ENCODE results near the gene RNF217.
"Not testable (repeated sequence)": the region's sequence is repeated elsewhere in the genome, so short reads cannot be mapped to it uniquely, and the experiment has no call there.

The RNF217 gene

GRCh38 chr6:125102891-125103290, 140.7 kb downstream of the RNF217 start:
- DNase-seq = no peak

DNA sequence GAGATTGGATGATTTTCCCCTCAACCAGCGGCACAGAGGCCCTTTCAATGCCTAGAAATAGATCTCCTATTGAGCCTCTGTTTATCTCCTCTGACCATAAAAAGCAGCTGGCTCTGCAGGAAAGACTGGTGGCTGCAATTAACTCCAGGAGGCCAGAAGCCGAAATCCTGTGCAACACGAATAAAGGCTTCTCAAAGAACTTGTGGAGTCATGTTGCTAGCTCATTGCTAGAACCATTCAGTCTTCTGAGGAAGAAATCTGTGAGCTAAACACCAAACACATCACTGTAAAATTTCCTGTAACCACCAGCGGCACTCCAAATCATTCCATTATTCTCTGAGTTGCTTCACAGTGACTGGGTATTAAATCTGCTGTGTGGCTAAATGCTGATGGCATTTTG, 142.2 kb downstream of the RNF217 start:
- DNase-seq = no peak

GRCh38 chr6:125107048-125107447, 144.8 kb downstream of the RNF217 start:
- DNase-seq = no peak

DNA sequence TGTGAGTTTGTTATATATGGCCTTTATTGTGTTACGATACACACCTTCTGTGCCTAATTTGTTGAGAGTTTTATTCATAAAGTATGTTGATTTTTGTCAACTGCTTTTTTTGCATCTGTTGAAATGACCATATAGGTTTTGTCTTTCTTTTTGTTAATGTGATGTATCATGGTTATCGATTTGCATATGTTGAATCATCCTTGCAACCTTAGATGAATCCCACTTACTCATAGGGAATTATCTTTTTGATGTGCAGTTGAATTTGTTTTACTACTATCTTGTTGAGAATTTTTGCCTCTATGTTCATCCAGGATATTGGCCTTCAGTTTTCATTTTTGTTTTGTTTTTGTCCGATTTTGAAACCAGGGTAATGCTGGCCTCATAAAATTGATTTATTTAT, 145.7 kb downstream of the RNF217 start:
- DNase-seq = no peak

DNA sequence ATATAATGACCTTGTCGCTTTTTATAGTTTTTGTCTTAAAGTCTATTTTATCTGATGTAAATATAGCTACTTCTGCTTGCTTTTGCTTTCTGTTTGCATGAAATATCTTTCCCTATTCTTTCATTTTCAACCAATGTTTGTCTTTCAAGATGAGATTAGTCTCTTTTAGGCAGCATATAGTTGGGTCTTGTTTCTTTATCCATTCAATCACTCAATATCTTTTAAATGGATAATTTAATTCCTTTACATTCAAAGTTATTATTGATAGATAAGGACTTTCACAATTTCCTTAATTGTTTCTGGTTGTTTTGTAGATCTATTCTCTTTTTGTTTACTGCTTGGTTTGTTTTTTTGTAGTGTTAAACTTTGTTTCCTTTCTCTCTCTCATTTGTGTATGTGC, 147.8 kb downstream of the RNF217 start:
- DNase-seq = no peak

DNA sequence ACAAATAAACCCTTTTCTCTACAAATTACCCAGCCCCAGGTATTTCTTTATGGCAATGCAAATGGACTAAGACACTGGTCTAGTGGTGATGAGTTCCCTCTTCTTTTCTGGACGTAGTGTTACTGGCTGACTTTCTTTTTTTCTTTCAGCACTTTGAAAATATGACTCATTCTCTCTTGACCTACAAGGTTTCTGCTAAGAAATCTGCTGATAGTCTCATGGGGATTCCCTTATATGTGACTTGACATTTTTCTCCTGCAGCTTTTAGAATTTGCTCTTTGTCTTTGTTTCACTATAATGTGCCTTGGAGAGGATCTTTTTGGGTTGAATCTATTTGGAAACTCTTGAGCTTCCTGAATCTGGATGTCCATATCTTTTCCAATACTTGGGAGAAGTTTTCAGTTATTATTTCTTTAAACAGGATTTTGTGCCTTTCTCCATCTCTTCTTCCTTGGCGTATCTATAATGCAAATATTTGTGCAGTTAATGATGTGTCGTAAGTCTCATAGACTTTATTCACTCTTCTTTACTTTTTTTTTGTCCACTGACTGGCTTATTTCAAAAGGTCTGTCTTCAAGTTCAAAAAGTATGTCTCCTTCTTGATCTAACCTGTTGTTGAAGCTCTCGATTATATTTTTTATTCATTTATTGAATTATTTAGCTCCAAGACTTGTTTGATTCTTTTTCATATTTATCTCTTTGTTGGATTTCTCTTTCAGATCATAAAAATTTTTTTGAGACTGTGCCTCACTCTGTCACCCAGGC, 149.2 kb downstream of the RNF217 start:
- no peak for DNase-seq

GRCh38 chr6:125112934-125113333, 150.7 kb downstream of the RNF217 start:
- no peak for DNase-seq

GRCh38 chr6:125114248-125114858, 152.1 kb downstream of the RNF217 start:
- DNase-seq = peak; percentile 22

GRCh38 chr6:125116170-125116569, 153.9 kb downstream of the RNF217 start:
- DNase-seq = no peak

DNA sequence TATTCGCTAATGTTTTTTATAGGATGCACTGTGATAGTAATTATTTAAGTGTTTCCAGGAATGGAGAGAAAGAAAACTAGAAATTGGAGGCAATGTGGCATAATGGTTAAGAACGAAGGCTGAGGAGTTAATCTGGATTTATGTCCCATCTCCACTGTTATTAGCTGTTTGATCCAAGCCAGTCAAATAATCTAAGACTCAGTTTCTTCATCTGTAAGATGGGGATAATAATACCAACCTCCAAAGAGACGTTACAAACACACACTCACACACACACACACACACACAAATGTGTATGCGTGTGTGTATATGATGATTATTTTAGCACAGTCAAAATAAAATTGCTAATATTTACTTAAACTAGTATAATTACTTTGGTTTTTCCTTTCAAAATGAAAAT, 154.5 kb downstream of the RNF217 start:
- no peak for DNase-seq

DNA sequence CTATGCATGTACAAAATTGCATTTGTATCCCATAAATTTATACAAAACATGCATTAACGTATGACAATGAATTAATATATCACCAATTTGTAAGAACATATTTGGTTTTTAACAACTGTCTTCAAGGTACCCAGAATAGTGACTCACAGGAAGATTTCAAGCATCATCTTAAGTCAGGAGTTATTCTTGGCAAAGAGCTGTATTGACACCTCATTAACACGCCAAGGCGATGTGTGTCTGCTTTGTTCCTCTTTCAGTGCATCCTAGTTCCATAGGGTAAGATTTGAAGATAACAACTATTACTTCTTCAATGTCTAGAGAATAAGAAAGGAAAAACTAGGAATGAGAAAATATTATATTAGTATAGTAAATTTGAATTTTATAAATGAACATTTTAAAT, 155.6 kb downstream of the RNF217 start:
- no peak for DNase-seq

DNA sequence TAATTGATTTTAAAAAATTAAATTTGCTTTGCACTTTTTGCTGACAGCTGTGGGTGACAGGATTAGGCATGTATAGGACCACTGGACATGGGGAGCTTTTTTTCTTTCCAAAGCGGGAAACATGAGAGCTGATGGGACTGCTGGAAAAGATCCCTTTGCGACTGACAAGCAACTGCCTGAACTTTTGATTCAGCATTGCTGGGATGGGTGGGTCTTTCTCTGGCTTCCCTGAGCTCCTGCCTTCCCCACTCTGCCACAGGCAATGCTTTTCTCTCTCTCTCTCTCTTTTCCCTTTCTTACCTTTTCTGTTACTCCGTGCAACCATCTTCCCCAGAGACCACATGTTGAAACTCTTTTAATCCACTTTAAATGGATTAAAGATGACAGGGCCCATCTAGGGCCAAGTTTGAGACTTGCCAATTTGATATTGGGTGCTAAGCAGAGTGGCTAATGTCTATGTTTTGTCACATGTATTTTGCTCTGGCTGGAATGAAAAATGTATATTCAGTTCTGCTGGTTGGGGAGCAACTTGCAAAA, 157.9 kb downstream of the RNF217 start:
- DNase-seq = no peak

DNA sequence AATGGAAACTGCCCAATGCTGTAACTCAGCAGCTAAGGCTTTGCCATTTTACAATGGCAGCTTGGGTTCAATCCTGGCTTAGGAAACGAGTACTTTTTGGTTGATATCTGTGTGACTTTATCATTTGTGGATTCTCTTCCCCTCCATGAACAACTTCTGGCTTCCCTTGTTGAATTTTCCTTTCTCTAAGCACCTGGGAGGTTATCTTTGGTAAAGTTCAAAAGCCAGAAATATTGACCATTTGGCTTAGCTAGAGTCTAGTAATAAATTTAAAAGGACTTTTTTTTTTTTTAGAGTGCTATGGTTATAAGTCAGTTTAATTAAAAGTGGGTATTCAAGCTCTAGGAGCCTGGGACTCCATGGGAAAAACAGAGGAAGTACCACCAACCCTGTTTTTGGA, 159.7 kb downstream of the RNF217 start:
- no peak for DNase-seq

GRCh38 chr6:125123051-125123450, 160.8 kb downstream of the RNF217 start:
- DNase-seq = no peak

- DNase-seq = no peak
Measured at GRCh38 chr6:125123468-125124048, 161.3 kb downstream of the RNF217 start.

GRCh38 chr6:125124049-125124669, 161.9 kb downstream of the RNF217 start:
- DNase-seq = no peak

DNA sequence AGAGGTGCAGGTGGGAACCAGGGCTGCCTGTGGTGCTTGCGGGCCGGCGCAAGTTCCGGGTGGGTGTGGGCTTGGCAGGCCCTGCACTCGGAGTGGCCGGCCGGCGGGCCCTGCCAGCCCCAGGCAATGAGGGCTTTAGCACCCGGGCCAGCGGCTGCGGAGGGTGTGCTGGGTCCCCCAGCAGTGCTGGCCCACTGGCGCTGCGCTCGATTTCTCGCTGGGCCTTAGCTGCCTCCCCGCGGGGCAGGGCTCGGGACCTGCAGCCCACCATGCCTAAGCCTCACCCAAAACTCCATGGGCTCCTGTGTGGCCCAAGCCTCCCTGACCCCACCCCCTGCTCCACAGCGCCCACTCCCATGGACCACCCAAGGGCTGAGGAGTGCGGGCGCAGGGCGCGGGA, 163.6 kb downstream of the RNF217 start:
- DNase-seq = not testable (repeated sequence)

DNA sequence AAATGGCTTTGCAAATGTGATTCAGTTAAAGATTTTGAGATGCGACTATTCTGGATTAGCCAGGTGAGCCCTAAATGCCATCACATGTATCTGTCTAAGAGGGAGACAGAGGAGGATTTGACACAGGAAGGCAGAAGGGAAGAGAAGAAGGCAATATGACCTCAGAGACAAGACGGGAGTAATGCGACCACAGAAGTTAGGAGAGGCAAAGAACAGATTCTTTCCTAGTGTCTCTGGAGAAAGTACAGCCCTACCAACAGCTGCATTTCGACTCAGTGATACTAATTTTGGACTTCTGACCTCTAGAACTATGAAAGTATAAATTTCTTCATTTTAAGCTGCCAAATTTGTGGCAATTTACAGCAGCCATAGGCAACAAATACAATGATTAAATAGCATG, 167.1 kb downstream of the RNF217 start:
- DNase-seq = no peak

GRCh38 chr6:125132058-125132457, 169.8 kb downstream of the RNF217 start:
- no peak for DNase-seq

GRCh38 chr6:125136378-125136777, 174.1 kb downstream of the RNF217 start:
- no peak for DNase-seq

DNA sequence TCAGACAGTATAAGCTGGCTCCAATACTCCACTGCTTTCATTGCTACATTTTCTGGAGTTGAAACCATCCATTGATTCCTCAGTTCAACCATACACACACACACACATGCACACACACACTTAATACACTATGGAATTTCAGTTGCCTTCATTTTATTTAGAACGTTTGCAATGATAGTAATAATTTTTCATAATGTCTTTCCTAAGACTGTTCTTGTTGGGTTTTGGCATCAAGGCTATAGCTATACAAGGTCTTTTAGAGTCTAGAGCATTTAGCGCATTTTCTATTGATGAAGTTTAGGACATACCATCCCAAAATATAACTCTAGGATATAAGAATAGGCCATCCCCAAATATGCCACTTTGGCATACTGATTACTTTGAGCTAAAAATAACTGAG, 175.8 kb downstream of the RNF217 start:
- no peak for DNase-seq

GRCh38 chr6:125140808-125141207, 178.6 kb downstream of the RNF217 start:
- no peak for DNase-seq
